ENCODE results near the gene ABHD13. TPM values are rescaled to one million over a fixed set of nuclear protein-coding genes. Genes with fewer than 3 reads are reported as not detected.
"Not testable (repeated sequence)": the region's sequence is repeated elsewhere in the genome, so short reads cannot be mapped to it uniquely, and the experiment has no call there.

The ABHD13 gene
- total RNA-seq, 2 donors from 2014 or later = 5.9 to 9.6 TPM

- DNase-seq = no peak
- TF ChIP-seq CTCF (IDR thresholded peaks at IDR 0.05) = no peak
- Histone ChIP-seq H3K4me3 (no peak overlapping the region), H3K9ac (ENCODE audit: low read depth in 2 of 2, low read length in 2 of 2) (no peak overlapping the region), H3K27me3 (no peaks in the 10 kb centered on the region), H3K36me3 (no peaks in the 10 kb centered on the region), H3K4me1 (peaks cover 3% of the 10 kb centered on the region), H3K9me3 (no peaks in the 10 kb centered on the region), H3K27ac (no peak overlapping the region)
- intact Hi-C loops (cut with DNase I) = no loop called here
These were observed 4.2 kb upstream of the ABHD13 start for GRCh38 chr13:108213946-108214345.

- peak; percentile 19 for DNase-seq
- Histone ChIP-seq H3K9ac (ENCODE audit: low read depth in 2 of 2, low read length in 2 of 2) (peak overlapping the region in 1 of 2 donors; percentile 27), H3K36me3 (no peaks in the 10 kb centered on the region)
These were observed 3.5 kb upstream of the ABHD13 start for GRCh38 chr13:108214441-108215271.

GRCh38 chr13:108215436-108215835, 2.8 kb upstream of the ABHD13 start, which contains the start of gene LIG4:
Gene LIG4 (minus strand): TSS chr13:108215536. CDS start chr13:108211268, 4,268 bp downstream.
- Histone ChIP-seq H3K27ac (peak within 1 kb of the TSS; percentile 1), H3K36me3 (no peaks in the 10 kb centered on the region), H3K4me3 (peak within 1 kb of the TSS; percentile 29), H3K27me3 (no peaks in the 10 kb centered on the region), H3K9me3 (no peaks in the 10 kb centered on the region), H3K4me1 (peaks cover 8% of the 10 kb centered on the region), H3K9ac (ENCODE audit: low read depth in 2 of 2, low read length in 2 of 2) (peak within 1 kb of the TSS; percentile 44 to 64)
- peak; percentile 89 for DNase-seq
- TF ChIP-seq CTCF (IDR thresholded peaks at IDR 0.05) = no peak
- intact Hi-C loops (cut with DNase I) = no loop called here

More at GRCh38 chr13:108214441-108215271, 3.5 kb upstream of the ABHD13 start:
- intact Hi-C loops (cut with DNase I) = no loop called here
- Histone ChIP-seq H3K9me3 (no peaks in the 10 kb centered on the region), H3K27ac (no peak overlapping the region), H3K4me1 (peaks cover 3% of the 10 kb centered on the region), H3K27me3 (no peaks in the 10 kb centered on the region), H3K4me3 (no peak overlapping the region)
- TF ChIP-seq CTCF (IDR thresholded peaks at IDR 0.05) = no peak

- H3K27me3 ChIP-seq; H3K9me3 ChIP-seq; H3K36me3 ChIP-seq; intact Hi-C loops (cut with DNase I); H3K4me1 ChIP-seq: not testable (repeated sequence)
- H3K9ac ChIP-seq (ENCODE audit: low read depth in 2 of 2, low read length in 2 of 2) = peak overlapping the region; percentile 92 to 93
- peak; percentile 23 for DNase-seq
- peak overlapping the region; percentile 90 for H3K4me3 ChIP-seq
- peak overlapping the region; percentile 82 for H3K27ac ChIP-seq
These were observed 717 bp upstream of the ABHD13 start for GRCh38 chr13:108217307-108218043.

- H3K4me3 ChIP-seq = peak overlapping the region; percentile 90
- peaks cover 6% of the 10 kb centered on the region for H3K4me1 ChIP-seq
- H3K9ac ChIP-seq (ENCODE audit: low read depth in 2 of 2, low read length in 2 of 2) = no peak overlapping the region
- H3K36me3 ChIP-seq = no peaks in the 10 kb centered on the region
- H3K27me3 ChIP-seq = no peaks in the 10 kb centered on the region
- intact Hi-C loops (cut with DNase I) = no loop called here
- peak overlapping the region; percentile 11 for H3K27ac ChIP-seq
- DNase-seq = peak; percentile 74
- no peaks in the 10 kb centered on the region for H3K9me3 ChIP-seq
- no peak for TF ChIP-seq CTCF (IDR thresholded peaks at IDR 0.05)
These were observed 1.8 kb downstream of the ABHD13 start for GRCh38 chr13:108220041-108220440.

Measured in colonic mucosa (tissue), 4 donors.